SK-N-SH treated with all-trans-retinoic acid at 6 μM for 48 hours (cell line): Measurements from ENCODE around the gene LSM3.

Experiments used
- ATAC-seq: fragments of 200-7000 bp; cut with Tn5 transposase; 3 replicates; pipeline ENCODE4 v1.9.1; 2020; ENCODE audit warnings: mild to moderate bottlenecking, moderate library complexity
- ARNTL ChIP-seq: fragments of 450-650 bp; formaldehyde crosslinking; IDR thresholded peaks from 2 replicates; pipeline ENCODE4 v1.5.0; 2020; ENCODE audit warnings: low read depth, mild to moderate bottlenecking, moderate library complexity, borderline replicate concordance
- BACH2 ChIP-seq: fragments of 250-450 bp; sonication (Bioruptor Pico); IDR thresholded peaks from 2 replicates; pipeline ENCODE4 v1.9.0; 2021; ENCODE audit warnings: mild to moderate bottlenecking, borderline replicate concordance
- CSDC2 ChIP-seq: fragments of 250-450 bp; sonication (Bioruptor Pico); IDR thresholded peaks from 2 replicates; pipeline ENCODE4 v1.5.0; 2020; ENCODE audit warnings: mild to moderate bottlenecking, moderate library complexity
- ESRRG ChIP-seq: fragments of 250-450 bp; sonication (Bioruptor Pico); IDR thresholded peaks from 2 replicates; pipeline ENCODE4 v1.6.1; 2021; ENCODE audit warnings: mild to moderate bottlenecking
- GLIS3 ChIP-seq: fragments of 250-450 bp; sonication (Bioruptor Pico); IDR thresholded peaks from 2 replicates; pipeline ENCODE4 v1.5.0; 2020; ENCODE audit warnings: mild to moderate bottlenecking, moderate library complexity
- ISL1 ChIP-seq: fragments of 250-450 bp; sonication (Bioruptor Pico); IDR thresholded peaks from 2 replicates; pipeline ENCODE4 v2.1.2; 2022; ENCODE audit warnings: mild to moderate bottlenecking, moderate library complexity
- OSR1 ChIP-seq: fragments of 250-450 bp; sonication (Bioruptor Pico); IDR thresholded peaks from 2 replicates; pipeline ENCODE4 v1.8.0; 2022; ENCODE audit warnings: moderate library complexity, mild to moderate bottlenecking, inconsistent platforms
- PPARA ChIP-seq: fragments of 250-450 bp; sonication (Bioruptor Pico); IDR thresholded peaks from 2 replicates; pipeline ENCODE4 v1.5.0; 2020; ENCODE audit warnings: mild to moderate bottlenecking, borderline replicate concordance
- SNAI2 ChIP-seq: fragments of 250-450 bp; sonication (Bioruptor Pico); IDR thresholded peaks from 2 replicates; pipeline ENCODE4 v1.5.0; 2020; ENCODE audit warnings: mild to moderate bottlenecking, moderate library complexity
- TCF4 ChIP-seq: fragments of 250-450 bp; sonication (Bioruptor Pico); IDR thresholded peaks from 2 replicates; pipeline ENCODE4 v1.8.0; 2021; ENCODE audit warnings: mild to moderate bottlenecking, moderate library complexity, borderline replicate concordance
- TOX ChIP-seq: fragments of 250-450 bp; sonication (Bioruptor Pico); IDR thresholded peaks from 2 replicates; pipeline ENCODE4 v1.8.0; 2021; ENCODE audit warnings: mild to moderate bottlenecking, moderate library complexity, borderline replicate concordance
- ZC3H10 ChIP-seq: fragments of 250-450 bp; sonication (Bioruptor Pico); IDR thresholded peaks from 2 replicates; pipeline ENCODE4 v1.5.1; 2021; ENCODE audit warnings: mild to moderate bottlenecking, moderate library complexity
- ZFP3 ChIP-seq: fragments of 250-450 bp; sonication (Bioruptor Pico); IDR thresholded peaks from 2 replicates; pipeline ENCODE4 v1.5.0; 2020; ENCODE audit warnings: mild to moderate bottlenecking, moderate library complexity
- ZFP30 ChIP-seq: fragments of 450-650 bp; formaldehyde crosslinking; IDR thresholded peaks from 2 replicates; pipeline ENCODE4 v1.5.0; 2022; ENCODE audit warnings: mild to moderate bottlenecking, moderate library complexity
- ZNF565 ChIP-seq: fragments of 450-650 bp; formaldehyde crosslinking; conservative IDR thresholded peaks from 2 replicates; pipeline ENCODE4 v1.5.0; 2020; ENCODE audit warnings: low read depth, mild to moderate bottlenecking, moderate library complexity
- ZNF70 ChIP-seq: fragments of 450-650 bp; formaldehyde crosslinking; IDR thresholded peaks from 2 replicates; pipeline ENCODE4 v1.5.0; 2020; ENCODE audit warnings: mild to moderate bottlenecking, moderate library complexity
- ZNF8 ChIP-seq: fragments of 450-650 bp; formaldehyde crosslinking; IDR thresholded peaks from 2 replicates; pipeline ENCODE4 v1.5.0; 2020; ENCODE audit warnings: mild to moderate bottlenecking, moderate library complexity
- TF ChIP-seq, protein P1 (sequence below): fragments of 250-450 bp; sonication (Bioruptor Pico); IDR thresholded peaks from 2 replicates; pipeline ENCODE4 v1.5.1; 2020; ENCODE audit warnings: low read depth, mild to moderate bottlenecking, moderate library complexity
- TF ChIP-seq, protein P2 (sequence below): fragments of 250-450 bp; sonication (Bioruptor Pico); IDR thresholded peaks from 2 replicates; pipeline ENCODE4 v1.8.0; 2020; ENCODE audit warnings: mild to moderate bottlenecking, moderate library complexity, borderline replicate concordance
- TF ChIP-seq, protein P3 (sequence below): fragments of 250-450 bp; sonication (Bioruptor Pico); IDR thresholded peaks from 2 replicates; pipeline ENCODE4 v1.5.1; 2021; ENCODE audit warnings: mild to moderate bottlenecking, moderate library complexity
- TF ChIP-seq, protein P4 (sequence below): fragments of 250-450 bp; sonication (Bioruptor Pico); IDR thresholded peaks from 2 replicates; pipeline ENCODE4 v1.8.0; 2021; ENCODE audit warnings: low read depth, mild to moderate bottlenecking, moderate library complexity, borderline replicate concordance

LSM3 gene

DNA sequence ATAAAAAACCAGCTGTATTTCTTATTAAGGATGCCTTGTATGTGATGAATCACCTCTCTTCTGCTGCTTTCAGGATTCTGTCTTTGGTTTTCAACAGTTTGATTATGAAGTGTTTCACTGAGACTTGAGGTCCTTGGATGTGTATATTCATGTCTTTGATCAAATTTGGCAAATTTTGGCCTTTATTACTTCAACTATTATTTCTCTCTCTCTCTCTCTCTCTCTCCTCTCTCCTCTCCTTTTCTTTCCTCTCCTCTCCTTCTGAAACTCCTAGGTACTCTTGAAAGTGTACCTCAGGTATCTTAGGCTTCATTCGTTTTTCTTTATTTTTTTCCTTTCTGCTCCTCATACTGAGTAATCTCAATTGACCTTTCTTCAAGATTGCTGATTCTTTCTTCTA is 43.3 kb downstream of the LSM3 start:
- no peak for ATAC-seq
- no peak for TF ChIP-seq ZFP30 (CRISPR knock-in tag)
- TF ChIP-seq OSR1 (CRISPR knock-in tag), result no peak
- TF ChIP-seq TCF4 (CRISPR knock-in tag), result no peak
- no peak for TF ChIP-seq ISL1 (CRISPR knock-in tag)
- no peak for TF ChIP-seq ESRRG (CRISPR knock-in tag)
- TF ChIP-seq, protein P1, sequence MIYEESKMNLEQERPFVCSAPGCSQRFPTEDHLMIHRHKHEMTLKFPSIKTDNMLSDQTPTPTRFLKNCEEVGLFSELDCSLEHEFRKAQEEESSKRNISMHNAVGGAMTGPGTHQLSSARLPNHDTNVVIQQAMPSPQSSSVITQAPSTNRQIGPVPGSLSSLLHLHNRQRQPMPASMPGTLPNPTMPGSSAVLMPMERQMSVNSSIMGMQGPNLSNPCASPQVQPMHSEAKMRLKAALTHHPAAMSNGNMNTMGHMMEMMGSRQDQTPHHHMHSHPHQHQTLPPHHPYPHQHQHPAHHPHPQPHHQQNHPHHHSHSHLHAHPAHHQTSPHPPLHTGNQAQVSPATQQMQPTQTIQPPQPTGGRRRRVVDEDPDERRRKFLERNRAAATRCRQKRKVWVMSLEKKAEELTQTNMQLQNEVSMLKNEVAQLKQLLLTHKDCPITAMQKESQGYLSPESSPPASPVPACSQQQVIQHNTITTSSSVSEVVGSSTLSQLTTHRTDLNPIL, result no peak
- TF ChIP-seq BACH2 (CRISPR knock-in tag), result no peak
- no peak for TF ChIP-seq SNAI2 (CRISPR knock-in tag)
- no peak for TF ChIP-seq PPARA (CRISPR knock-in tag)
- TF ChIP-seq ZNF8 (CRISPR knock-in tag), result no peak
- TF ChIP-seq, protein P2, sequence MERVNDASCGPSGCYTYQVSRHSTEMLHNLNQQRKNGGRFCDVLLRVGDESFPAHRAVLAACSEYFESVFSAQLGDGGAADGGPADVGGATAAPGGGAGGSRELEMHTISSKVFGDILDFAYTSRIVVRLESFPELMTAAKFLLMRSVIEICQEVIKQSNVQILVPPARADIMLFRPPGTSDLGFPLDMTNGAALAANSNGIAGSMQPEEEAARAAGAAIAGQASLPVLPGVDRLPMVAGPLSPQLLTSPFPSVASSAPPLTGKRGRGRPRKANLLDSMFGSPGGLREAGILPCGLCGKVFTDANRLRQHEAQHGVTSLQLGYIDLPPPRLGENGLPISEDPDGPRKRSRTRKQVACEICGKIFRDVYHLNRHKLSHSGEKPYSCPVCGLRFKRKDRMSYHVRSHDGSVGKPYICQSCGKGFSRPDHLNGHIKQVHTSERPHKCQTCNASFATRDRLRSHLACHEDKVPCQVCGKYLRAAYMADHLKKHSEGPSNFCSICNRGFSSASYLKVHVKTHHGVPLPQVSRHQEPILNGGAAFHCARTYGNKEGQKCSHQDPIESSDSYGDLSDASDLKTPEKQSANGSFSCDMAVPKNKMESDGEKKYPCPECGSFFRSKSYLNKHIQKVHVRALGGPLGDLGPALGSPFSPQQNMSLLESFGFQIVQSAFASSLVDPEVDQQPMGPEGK (CRISPR knock-in tag), result no peak
- TF ChIP-seq ARNTL (CRISPR knock-in tag), result no peak

- ATAC-seq, result no peak
- TF ChIP-seq ZFP3 (no peak), ZC3H10 (CRISPR knock-in tag) (no peak), ZNF565 (CRISPR knock-in tag) (no peak), TOX (no peak), SNAI2 (CRISPR knock-in tag) (no peak), ESRRG (CRISPR knock-in tag) (no peak)
- TF ChIP-seq, protein P1, result no peak
Measured at GRCh38 chr3:14222457-14222856, 43.8 kb downstream of the LSM3 start.

DNA sequence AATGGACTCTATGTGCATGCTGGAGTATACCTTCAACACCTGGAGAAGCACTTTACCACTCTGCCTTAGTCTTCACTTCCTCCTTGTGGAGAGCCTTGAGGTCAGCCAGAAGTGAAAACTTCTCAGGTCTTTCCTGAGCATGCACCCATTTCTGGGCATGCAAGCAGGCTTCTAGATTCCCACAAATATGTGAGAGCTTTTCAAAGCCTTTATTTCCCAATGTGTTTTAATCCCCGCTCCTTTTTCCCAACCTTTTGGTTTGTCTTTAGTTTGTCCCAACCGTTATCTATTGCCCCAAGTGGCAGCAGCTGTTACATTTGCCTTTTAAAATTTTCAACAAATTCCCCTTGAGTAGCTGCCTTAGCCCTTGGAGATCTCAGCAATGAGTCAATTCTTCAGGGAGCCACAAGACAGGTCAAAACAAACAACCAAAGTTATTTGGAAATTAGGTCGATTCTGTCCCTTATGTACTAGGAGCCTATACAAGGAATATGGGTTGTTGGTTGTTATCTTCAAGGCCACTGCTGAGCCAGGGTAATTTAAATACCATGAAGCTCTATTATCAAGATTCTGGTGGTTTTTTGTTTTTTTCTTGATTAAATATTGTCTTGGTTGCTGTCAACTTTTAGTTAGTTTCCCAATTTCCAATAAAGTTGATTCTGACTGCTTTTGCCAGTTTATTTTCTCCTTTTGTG is 44.4 kb downstream of the LSM3 start:
- no peak for ATAC-seq
- no peak for TF ChIP-seq ZC3H10 (CRISPR knock-in tag)
- TF ChIP-seq, protein P3, sequence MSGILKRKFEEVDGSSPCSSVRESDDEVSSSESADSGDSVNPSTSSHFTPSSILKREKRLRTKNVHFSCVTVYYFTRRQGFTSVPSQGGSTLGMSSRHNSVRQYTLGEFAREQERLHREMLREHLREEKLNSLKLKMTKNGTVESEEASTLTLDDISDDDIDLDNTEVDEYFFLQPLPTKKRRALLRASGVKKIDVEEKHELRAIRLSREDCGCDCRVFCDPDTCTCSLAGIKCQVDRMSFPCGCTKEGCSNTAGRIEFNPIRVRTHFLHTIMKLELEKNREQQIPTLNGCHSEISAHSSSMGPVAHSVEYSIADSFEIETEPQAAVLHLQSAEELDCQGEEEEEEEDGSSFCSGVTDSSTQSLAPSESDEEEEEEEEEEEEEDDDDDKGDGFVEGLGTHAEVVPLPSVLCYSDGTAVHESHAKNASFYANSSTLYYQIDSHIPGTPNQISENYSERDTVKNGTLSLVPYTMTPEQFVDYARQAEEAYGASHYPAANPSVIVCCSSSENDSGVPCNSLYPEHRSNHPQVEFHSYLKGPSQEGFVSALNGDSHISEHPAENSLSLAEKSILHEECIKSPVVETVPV (CRISPR knock-in tag), result no peak
- no peak for TF ChIP-seq TCF4 (CRISPR knock-in tag)
- TF ChIP-seq BACH2 (CRISPR knock-in tag), result no peak
- no peak for TF ChIP-seq ZFP3
- no peak for TF ChIP-seq ZNF70 (CRISPR knock-in tag)
- TF ChIP-seq ZNF565 (CRISPR knock-in tag), result no peak
- TF ChIP-seq, protein P1, result no peak
- no peak for TF ChIP-seq ISL1 (CRISPR knock-in tag)
- TF ChIP-seq ZNF8 (CRISPR knock-in tag), result no peak
- TF ChIP-seq ESRRG (CRISPR knock-in tag), result no peak
- TF ChIP-seq CSDC2 (CRISPR knock-in tag), result no peak
- no peak for TF ChIP-seq OSR1 (CRISPR knock-in tag)
- TF ChIP-seq, protein P4, sequence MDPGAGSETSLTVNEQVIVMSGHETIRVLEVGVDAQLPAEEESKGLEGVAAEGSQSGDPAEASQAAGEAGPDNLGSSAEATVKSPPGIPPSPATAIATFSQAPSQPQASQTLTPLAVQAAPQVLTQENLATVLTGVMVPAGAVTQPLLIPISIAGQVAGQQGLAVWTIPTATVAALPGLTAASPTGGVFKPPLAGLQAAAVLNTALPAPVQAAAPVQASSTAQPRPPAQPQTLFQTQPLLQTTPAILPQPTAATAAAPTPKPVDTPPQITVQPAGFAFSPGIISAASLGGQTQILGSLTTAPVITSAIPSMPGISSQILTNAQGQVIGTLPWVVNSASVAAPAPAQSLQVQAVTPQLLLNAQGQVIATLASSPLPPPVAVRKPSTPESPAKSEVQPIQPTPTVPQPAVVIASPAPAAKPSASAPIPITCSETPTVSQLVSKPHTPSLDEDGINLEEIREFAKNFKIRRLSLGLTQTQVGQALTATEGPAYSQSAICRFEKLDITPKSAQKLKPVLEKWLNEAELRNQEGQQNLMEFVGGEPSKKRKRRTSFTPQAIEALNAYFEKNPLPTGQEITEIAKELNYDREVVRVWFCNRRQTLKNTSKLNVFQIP (CRISPR knock-in tag), result no peak
- no peak for TF ChIP-seq ARNTL (CRISPR knock-in tag)
- TF ChIP-seq PPARA (CRISPR knock-in tag), result no peak
- TF ChIP-seq GLIS3 (CRISPR knock-in tag), result no peak
